NCI-H82 treated with DMSO at 0.1 percent for 48 hours (cell line): ENCODE measurements around the gene AGPAT4.

ENCODE experiments used
- DNase-seq: peaks from one replicate; lab custom pipeline; 2025; ENCODE audit not compliant: unreplicated experiment; lab: John Stamatoyannopoulos, UW

The AGPAT4 gene

DNA sequence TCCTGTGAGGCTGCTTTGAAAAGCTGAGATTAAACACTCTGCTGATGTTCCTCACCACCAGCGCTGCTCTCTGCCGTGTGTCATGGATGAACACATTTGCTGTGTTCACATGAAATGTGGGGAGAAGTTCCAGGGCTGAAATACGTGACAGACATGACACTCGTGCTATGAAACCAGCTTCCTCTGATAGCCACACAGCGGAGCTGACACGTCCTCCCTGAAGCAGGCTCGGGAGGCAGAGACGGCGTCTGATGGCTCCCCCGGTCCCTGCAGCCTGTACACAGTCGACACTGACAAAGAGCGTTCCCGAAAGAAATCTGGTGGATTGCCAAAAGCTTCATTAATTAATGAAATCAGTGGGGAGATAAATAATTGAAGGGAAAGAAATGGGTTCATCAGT is 17.5 kb downstream of the AGPAT4 start:
- no peak for DNase-seq

DNA sequence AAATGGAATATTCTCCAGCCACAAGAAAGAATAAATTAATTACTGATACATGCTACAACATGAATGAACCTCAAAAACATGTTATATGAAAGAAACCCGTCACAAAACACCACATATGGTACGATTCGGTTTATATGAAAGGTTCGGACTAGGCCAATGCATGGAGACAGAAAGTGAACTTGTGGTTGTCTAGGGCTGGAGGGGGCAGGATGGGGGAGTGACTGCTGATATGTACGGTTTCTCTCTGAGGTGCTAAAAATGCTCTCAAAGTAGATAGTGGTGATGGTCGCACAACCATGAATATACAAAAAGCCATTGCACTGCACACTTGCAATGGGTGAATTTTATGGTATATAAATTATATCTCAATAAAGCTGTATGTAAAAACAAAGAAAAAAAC is 18.3 kb downstream of the AGPAT4 start:
- no peak for DNase-seq

DNA sequence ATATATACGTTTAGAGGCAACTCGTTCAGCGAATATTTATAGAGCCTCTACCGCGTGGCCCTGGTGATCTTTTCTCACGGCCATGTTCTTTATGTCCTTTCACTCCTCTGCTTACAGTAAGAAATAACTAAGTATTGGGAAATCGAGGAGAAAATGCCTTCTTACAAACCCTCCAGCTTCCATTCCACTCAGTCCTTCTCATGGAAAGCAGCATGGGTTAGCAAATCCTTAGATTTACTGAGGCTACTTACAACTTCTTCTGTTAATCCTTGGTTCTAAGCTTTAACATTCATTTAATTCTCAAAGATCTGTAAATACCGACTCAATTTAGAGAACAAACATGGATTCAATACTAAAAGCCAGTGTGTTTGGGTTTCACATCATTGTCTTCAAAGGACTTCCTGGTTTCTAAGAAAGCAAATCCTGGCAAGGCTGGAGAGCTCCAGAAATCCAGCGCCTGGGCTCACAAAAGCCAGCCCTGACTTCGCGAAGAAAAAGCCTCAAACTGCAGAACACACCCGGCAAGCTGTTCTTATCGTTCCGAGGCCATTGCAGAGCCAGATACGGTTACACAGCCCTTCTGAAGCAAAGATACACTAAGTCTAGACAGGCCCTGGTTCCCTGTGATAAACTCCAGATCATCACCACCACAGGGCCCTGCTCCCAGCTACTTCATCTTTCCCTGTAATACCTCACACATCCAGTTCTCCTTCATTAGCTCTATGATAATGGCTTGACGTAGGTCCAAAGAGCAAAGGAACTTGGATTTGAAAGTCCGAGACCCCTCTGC is 19.2 kb downstream of the AGPAT4 start:
- DNase-seq, result no peak

DNA sequence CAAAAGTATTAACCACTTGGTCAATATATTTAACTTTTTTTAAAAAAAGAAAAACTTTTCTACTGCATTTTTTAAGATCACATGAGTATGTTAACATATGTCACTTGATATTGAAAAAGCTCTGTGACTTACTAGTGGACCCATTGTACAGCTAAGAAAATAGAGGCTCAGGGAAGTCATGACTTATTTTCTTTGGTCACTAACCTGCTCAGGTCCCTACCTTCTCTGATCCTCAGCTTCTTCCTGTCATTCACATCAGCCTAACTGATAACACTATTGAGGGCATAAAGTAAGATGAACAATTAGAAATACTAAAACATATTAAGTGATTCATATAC is 19.8 kb downstream of the AGPAT4 start:
- DNase-seq, result no peak

DNA sequence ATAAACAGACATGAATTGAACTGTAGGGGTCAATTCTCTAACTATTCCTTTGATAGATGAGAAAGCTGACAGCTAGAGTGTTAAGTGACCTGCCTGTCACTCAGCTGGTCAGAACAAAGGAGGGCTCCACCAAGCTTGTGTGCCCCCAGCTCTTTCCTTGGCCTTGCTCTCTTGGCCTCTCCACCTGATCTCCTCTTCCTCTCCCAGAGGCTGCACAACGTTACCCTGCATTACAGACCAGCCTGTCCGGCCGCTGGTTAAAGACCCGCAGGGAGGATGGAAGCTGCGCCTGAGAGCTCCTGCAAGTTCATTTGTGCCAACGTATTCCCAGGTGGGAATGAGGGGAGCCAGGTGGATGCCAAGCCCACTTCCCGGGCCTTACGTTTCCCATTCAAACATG is 22.5 kb downstream of the AGPAT4 start:
- DNase-seq, result no peak

DNA sequence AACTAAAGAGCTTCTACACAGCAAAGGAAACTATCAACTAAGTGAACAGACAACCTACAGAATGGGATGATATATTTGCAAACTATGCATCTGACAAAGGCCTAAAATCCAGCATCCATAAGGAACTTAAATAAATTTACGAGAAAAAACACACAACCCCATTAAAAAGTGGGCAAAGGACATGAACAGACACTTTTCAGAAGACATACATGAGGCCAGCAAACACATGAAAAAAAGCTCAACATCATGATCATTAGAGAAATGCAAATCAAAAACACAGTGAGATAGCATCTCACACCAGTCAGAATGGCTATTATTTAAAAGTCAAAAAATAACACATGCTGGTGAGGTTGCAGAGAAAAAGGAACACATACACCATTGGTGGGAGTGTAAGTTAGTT is 24.5 kb downstream of the AGPAT4 start:
- no peak for DNase-seq

DNA sequence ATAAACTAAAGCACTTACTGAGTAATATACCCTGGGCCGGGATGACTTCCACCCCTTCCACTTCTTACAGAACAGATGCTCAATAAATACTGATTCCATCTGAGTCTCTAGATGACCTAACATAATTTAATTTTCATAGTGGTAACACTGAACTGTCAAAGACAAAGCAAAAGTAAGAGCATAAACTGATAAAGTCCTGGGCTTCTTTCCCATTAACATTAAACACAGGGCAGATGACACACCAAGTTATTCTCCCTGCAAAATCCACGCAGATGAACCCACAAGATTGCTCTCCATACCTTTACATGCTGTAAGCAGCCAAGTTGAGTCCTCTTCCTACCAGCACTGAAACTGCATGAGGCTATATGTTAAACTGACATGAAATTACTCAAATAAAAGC is 27.1 kb downstream of the AGPAT4 start:
- DNase-seq, result no peak

DNA sequence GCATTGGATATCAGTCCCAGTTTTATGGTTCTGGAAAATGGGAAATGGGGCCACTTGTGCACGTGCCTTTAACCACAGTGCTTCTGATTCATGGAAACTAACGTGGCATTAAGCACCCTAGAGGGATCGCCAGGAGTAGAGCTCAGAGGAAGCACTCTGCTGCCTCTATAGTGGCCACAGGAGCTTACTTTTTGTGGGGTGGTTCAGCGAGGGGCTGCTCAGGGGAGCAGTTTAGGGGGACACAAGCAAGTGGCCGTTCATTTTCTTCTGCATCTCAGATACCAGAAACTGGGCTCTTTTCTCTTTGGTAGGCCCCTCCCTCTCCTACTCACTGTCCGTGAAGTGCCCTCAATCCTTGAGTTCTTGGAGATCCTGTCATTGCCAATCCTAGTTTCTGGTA is 28.5 kb downstream of the AGPAT4 start:
- no peak for DNase-seq

DNA sequence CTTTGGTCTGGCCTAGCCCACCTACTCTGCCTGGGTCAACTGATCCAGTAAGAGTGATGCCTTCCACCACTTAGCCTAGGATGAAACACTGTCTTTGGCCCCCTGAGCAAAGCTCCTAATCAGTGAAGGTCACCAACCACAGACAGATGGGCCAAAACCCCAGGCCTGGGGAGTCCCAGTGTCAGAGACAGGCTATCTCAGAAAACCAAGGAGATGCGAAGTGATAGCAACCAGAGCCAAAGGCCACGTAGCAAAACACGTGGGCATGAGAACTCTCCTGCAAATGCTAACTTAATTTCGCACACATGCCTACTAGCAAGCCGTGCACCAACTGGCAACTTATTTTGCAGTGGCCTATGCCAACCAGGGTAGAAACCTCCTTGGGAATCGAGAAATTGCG is 29.1 kb downstream of the AGPAT4 start:
- DNase-seq, result no peak

DNA sequence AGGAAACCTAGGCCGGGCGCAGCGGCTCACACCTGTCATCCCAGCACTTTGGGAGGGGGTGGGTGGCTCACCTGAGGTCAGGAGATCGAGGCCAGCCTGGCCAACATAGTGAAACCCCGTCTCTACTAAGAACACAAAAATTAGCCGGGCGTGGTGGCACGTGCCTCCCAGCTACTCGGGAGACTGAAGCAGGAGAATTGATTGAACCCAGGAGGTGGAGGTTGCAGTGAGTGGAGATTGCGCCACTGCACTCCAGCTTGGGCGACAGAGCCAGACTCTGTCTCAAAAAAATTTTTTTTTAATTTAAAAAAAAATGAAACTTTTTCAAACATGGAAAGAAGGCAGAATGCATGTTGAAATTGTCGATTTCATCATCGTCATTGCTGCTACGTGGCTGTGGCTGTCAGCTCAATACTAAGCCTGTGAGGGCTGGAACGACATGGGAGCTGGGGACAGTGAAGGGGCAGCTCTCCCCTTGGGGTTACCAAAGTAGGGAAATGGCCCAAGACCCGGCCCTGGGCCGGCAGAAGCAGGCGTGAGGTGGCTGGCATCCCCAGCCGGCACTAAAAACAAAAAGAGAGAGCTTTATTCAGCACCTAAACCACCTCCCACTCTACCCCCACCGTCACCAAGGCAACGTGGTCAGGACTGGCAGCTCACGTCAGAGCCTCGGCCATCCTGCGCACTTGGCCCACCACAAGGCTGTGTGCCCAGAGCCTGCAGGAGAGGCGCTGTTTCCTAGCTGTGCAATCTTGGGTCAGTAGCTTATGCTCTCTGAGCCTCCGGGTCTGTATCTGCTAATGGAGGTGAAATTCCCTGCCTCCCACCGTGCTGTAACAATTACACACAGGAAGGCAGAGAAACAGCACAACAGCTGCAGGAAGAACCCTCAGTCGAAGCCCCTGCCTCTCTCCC is 30.8 kb downstream of the AGPAT4 start:
- no peak for DNase-seq

DNA sequence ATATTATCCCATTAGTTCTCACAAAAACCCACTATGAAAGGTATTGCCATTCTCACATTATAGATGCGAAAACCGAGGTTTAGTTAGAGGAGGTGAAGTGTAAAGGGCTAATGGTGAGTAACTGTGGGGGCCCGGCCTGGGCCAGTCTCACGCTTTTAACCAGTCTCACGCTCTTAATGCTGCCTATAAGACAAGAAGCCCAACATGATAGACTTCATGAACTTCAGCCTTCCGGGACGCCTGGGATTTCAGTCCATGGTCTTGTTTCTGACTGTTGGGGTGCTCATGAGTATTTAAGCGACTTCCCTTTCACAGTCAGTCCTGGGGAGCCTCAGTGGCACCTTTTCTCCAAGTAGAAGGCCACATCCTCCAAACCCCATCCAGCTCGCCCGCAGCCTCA is 31.7 kb downstream of the AGPAT4 start:
- no peak for DNase-seq

DNA sequence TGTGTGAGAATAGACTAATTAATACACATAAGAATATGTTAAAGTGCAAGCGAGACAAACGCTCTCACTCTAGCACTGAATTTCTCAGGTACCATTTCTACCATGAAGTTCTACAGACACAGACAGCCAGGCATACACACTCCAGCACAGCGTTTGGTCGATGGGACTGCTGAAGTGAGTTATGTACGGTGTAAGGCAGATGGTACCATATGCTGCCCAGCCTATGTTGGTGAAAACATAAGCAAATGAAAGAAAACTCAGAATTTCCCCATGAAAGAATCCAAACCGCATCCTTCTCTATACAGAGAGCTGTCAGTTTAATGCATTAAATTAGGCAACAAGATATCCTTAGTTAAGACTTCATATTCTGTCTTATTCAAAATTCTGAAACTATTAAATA is 34.9 kb downstream of the AGPAT4 start:
- no peak for DNase-seq

DNA sequence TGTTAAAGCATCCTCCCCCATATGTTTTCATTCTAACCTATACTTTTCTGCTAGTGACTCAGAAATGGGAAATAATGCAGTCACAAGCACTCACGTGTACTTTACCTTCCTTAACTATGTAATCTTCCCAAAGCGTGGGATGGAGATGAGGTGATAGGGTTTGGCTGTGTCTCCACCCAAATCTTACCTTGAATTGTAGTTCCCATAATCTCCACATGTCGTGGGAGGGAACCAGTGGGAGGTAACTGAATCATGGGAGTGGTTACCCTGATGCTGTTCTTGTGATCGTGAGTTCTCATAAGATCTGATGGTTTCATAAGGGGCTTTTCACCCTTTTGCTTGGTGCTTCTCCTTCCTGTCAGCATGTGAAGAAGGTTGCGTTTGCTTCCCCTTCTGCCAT is 35.4 kb downstream of the AGPAT4 start:
- no peak for DNase-seq

DNA sequence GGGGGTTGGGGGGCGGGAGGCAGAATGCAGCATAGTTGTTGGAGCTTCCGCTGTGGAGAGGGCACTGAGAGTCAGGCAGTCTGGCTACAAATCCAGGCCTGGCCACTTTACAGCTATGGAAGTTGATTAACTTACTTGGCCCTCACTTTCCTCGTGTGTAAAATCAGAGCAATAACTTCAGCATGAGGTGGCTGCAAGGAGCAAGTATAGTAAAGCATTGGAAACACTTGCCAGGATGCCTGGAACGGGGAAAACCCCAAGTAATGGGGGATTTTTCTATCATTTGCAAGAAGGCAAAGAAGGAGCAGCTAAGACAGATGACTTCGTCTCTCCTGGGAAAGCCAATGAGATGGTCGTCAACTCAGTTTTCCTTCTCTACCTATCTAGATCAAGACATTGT is 35.8 kb downstream of the AGPAT4 start:
- no peak for DNase-seq

DNA sequence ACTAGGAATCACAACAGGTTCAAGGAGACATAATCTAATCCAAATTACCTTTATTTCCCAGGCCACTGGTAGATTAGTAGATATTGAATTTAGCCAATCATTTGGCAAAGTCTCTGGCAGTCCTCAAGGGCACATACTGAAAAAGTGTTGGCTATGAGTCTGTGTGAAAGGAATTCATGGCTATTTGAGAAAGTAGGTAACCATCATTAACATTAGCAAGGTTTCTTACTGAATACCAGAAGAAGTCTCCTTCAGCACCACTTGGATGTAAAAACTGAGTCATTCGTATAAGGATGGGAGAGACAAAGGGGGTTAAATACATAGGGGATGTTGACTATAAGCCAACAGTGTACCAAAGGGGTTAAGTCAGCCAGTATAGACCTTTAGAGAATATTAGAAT is 36.7 kb downstream of the AGPAT4 start:
- DNase-seq, result no peak

DNA sequence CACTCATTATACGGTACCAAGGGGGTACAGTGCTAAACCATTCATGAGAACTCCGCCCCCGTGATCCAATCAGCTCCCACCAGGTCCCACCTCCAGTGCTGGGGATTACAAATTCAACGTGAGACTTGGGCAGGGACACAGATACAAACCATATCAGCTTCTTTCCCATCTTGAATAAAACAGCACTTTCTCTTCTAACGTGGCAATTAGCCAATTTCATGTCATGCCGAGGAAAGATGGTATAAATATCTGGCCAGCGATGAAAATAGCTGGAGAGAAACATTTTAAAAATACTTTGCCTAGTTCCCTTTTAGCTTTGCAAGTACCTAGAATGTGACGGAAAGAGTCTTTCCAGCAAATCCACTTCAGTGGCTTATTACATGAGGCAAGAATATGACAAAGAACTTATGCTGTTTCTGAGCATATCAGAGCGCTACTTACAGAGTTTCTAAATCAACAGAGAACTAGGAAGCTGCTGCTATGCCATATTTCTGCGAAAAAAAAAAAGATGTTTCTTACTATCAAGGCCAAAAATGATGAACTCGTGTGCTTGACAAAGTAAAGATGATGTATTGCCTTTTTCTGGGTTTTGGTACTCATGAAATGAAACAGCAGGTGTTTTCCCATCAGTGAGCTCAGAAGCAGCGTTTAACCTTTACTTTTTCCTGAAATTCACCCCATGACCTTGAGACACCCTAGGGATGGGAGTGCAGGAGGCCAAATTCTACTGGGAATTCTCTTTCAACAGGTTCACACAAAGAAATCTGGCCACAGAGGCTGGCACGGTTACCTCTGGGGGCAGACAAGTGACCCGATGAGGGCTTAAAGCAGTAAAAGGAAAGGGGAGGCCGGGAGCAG is 37.9 kb downstream of the AGPAT4 start:
- no peak for DNase-seq

DNA sequence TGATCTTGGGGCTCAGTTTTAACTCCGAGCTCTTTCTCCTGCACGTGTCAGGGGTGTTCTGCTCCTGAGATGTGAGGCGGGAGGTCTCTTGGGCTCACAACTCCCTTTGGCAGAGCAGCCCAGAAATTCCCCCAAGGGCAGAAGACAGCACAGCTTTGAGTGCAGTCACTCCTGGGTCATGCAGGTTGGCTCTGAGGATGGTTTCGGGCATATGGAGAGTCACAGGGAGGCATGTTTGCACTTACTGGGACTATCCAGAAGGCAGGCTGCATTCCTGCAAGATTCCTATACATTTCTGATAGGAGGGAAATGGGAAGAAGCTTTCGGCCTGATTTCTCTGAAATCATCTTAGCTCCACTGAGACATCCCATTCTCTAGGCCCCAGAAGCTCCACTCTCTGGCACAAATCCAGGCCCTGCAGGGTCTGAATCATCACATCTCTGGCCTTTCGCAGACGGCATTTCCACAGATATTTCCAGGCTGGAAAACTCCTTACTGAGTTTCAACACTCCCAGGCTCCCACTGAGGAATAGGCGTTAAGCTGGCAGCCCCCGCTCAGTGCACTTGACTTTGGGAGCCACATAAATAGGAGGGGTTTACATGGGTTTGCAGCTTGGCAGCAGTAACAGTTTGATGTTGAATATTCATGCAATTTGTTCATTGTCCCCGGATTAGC is 39.7 kb downstream of the AGPAT4 start:
- no peak for DNase-seq

DNA sequence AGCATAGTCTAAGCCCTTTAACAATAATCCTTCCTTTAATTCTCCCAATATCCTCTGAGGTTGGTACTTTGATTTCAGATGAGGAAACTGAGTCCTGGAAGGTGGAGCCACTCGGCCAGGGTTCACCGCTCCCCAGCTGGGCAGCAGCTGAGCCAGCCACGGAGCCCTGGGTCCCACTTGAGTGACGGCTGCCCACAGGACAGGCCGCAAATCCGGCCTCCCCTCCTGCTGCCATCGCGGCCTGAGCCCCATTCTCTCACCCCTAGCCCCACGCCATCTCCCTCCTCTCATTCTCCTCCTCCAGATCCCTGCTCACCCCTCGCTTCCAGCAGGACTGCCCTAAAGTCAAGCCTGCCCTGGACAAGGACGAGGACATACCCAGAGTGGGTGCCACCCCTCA is 41.4 kb downstream of the AGPAT4 start:
- no peak for DNase-seq

DNA sequence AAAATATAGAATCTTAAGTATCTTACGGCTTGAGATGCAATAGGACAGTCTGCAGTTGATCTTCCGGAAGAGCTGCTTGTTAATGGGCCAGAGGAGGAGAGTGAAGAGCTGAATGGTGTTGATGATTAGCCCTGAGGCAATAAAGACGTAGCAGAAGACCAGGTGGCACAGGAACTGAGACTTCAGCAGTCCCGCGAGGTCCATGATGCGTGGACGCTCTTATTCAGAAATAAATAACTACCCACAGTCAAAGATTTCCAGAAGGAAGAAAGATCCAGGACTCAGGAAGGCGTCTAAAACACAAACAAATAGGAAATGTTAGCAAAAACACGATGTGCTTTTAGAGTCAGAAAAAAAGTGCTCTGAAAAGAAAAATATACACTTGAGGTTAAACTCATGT is 41.9 kb downstream of the AGPAT4 start:
- no peak for DNase-seq

DNA sequence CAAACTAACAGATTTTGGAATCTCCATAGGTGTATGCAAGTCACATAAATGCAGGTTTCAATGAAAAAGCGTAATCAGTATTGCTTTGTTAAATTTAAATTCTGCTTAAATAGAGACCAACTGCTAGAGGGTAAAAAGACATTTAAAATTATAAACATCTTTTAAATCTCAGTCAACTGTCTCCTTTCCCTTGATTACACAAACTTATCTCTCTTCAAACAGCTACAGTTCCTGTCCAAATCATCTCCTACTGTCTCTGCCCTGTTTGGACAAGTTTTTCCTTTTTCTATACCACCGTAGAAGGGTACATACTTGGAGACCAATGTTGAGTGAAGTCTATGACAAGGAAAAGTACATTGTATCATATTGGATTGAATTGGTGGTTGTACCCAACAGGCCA is 43.5 kb downstream of the AGPAT4 start:
- DNase-seq, result no peak
